ENCODE data around the gene APLP1. TPM values are rescaled to one million over a fixed set of nuclear protein-coding genes. Genes with fewer than 3 reads are reported as not detected.

APLP1 gene
- polyA plus RNA-seq, 1 experiment = 6.8 TPM

DNA sequence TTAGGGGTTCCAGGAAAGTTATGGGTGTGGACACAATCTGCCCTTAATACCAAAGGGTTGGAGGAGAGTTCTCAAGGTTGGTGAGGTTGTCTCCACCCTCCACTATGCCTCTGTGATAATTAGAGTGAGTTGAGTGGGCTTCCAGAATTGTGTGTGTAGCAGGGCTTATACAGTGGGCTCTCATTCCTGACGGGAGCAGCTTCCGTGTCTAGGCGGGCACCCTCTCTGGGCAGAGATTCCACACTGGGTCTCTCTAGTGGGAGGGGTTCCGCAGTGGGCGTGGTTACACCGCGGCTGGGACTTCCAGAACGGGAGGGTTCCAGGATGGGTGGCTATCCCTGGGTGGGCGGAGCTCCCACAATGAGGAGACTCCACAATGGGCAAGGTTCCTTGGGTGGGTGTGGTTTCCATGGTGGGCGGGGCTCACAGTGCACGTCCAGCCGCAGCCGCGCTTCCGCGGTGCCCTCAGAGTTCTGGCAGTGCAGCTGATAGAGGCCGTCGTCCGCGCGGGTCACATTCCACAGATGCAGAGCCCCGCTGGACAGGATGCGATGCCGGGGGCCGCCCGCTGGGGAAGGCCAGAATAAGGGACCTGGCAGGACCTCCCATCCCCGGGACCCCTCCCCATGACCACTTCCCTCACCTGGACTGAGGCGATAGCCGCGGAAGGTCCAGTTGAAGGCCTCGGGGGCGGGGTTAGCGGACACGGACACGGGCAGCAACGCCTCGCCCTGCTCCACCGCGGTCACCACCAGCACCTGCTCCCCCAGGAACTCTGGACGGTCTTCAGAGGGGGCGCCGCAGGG lies 24.5 kb upstream of the APLP1 start:
- Histone ChIP-seq H3K27ac (ENCODE audit: low read depth, low read length) (no peak overlapping the region), H3K9me3 (ENCODE audit: control insufficient read depth, insufficient read depth, low read length) (peaks cover 12% of the 10 kb centered on the region), H3K4me3 (ENCODE audit: low read depth, low read length) (no peak overlapping the region), H3K27me3 (ENCODE audit: control insufficient read depth, insufficient read depth, low read length) (peaks cover 51% of the 10 kb centered on the region)
- CTCF ChIA-PET = no interaction called here
- DNase-seq (ENCODE audit: low read depth, low spot score) = no peak
- POLR2A ChIA-PET = no interaction called here
- TF ChIP-seq, protein P1, sequence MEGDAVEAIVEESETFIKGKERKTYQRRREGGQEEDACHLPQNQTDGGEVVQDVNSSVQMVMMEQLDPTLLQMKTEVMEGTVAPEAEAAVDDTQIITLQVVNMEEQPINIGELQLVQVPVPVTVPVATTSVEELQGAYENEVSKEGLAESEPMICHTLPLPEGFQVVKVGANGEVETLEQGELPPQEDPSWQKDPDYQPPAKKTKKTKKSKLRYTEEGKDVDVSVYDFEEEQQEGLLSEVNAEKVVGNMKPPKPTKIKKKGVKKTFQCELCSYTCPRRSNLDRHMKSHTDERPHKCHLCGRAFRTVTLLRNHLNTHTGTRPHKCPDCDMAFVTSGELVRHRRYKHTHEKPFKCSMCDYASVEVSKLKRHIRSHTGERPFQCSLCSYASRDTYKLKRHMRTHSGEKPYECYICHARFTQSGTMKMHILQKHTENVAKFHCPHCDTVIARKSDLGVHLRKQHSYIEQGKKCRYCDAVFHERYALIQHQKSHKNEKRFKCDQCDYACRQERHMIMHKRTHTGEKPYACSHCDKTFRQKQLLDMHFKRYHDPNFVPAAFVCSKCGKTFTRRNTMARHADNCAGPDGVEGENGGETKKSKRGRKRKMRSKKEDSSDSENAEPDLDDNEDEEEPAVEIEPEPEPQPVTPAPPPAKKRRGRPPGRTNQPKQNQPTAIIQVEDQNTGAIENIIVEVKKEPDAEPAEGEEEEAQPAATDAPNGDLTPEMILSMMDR (IDR thresholded peaks at IDR 0.05; ENCODE audit: low read depth, low read length) = no peak

DNA sequence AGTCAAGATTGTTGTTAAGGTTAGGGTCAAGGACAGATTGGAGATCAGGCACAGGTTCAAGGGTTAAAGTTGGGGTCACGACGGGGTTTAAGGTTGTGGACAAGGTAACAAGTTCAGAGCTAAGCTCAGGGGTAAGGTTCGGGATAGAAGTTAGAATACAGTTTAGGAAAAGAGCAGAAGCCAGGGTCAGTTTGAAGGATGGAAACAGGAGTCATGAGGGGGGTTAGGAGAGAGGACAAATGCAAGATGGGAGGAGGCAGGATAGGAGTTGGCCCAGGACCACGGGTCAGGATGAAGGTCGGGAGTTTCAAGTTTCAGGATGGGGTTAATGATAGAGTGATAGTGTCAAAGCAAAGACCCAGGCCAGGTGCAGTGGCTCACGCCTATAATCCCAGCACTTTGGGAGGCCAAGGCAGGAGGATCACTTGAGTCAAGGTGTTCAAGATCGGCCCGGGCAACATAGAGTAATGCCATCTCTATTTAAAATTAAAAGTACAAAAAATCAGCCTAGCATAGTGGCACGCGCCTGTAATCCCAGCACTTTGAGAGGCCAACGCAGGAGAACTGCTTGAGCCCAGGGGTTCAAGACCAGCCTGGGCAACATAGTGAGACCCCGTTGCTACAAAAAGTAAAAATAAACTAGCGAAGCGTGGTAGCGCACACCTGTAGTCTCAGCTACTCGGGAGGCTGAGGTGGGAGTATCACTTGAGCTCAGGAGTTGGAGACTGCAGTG lies 23.7 kb upstream of the APLP1 start:
- TF ChIP-seq, protein P1 (IDR thresholded peaks at IDR 0.05; ENCODE audit: low read depth, low read length) = no peak
- DNase-seq (ENCODE audit: low read depth, low spot score) = no peak
- POLR2A ChIA-PET = no interaction called here
- Histone ChIP-seq H3K9me3 (ENCODE audit: control insufficient read depth, insufficient read depth, low read length) (peaks cover 6% of the 10 kb centered on the region; the same call in 1 of the 2 replicates), H3K27me3 (ENCODE audit: control insufficient read depth, insufficient read depth, low read length) (peaks cover 57% of the 10 kb centered on the region), H3K4me3 (ENCODE audit: low read depth, low read length) (no peak overlapping the region), H3K27ac (ENCODE audit: low read depth, low read length) (no peak overlapping the region)
- CTCF ChIA-PET = no interaction called here

DNA sequence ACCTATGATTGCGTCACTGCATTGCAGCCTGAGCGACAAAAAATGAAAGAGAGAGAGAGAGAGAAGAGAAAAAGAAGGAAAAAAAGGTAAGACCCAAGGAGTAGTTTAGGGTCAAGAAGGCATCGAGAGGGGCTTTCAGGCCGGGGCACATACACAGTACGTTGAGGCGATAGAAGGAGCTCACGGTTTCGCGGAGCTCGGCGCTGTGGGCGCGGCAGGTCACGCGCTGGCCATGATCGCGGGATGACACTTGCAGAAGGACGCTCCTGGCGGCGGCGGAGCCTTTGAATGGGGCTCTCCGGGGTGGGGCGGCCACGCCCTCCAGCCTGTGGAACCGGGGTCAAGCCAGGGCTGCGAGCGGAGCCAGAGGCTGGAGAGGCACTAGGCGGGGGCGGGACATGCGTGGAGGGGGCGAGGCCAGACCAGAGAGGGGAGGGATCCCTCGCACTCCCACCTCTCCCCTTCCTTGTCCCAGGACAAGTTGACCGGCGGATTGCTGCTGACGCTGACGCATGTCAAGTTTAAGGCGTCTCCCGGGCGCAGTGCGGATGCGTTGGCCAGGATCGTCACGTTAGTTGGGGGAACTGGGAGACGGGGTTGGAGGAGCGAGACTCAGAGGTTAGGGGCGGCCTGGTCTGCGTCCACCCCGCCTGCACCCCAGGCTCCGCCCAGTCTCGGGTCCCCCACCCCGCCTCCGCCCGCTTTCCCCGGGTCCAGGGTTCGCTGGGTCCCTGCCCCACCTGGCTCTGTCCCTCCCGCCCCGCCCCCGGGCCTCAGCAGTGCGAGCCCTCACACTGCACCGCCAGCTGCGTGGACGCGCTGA lies 22.9 kb upstream of the APLP1 start:
- H3K27ac ChIP-seq (ENCODE audit: low read depth, low read length) = no peak overlapping the region
- CTCF ChIA-PET = no interaction called here
- H3K4me3 ChIP-seq (ENCODE audit: low read depth, low read length) = no peak overlapping the region
- H3K27me3 ChIP-seq (ENCODE audit: control insufficient read depth, insufficient read depth, low read length) = peaks cover 63% of the 10 kb centered on the region
- DNase-seq (ENCODE audit: low read depth, low spot score) = no peak
- TF ChIP-seq, protein P1 (IDR thresholded peaks at IDR 0.05; ENCODE audit: low read depth, low read length) = no peak
- POLR2A ChIA-PET = no interaction called here
- peaks cover 6% of the 10 kb centered on the region; the same call in 1 of the 2 replicates for H3K9me3 ChIP-seq (ENCODE audit: control insufficient read depth, insufficient read depth, low read length)

DNA sequence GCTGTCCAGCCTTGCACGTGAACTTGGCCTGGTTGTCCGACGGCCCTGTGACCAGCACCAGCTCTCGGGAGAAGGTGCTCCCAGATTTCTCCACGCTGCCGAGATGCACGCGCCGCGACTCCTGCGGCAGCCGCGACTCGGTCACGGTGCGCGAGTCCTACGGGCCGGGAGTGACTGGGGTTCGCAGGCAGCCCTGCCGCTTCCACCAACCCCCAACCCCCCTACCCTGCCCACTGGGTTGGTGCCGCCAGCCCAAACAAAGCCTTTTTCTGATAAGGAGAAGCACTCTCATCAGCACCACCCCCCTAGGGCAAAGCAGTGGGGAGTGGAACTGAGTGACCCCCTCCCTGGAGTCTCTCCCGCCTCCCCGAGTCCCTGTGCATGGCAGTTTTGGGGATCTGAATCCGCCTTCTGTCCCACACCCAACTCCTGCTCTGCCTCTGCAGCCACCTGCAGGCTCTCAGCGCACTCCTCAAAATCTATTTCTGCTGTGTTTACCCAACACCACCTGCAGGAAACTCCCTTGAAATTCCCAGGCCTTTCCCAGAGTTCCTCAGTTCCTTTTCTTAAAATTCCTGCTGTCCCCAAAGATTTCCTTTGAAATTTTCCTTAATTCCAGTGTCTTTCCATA lies 22.2 kb upstream of the APLP1 start:
- H3K27ac ChIP-seq (ENCODE audit: low read depth, low read length) = no peak overlapping the region
- POLR2A ChIA-PET = no interaction called here
- H3K9me3 ChIP-seq (ENCODE audit: control insufficient read depth, insufficient read depth, low read length) = peaks cover 6% of the 10 kb centered on the region; the same call in 1 of the 2 replicates
- no peak overlapping the region for H3K4me3 ChIP-seq (ENCODE audit: low read depth, low read length)
- DNase-seq (ENCODE audit: low read depth, low spot score) = no peak
- CTCF ChIA-PET = no interaction called here
- peaks cover 67% of the 10 kb centered on the region for H3K27me3 ChIP-seq (ENCODE audit: control insufficient read depth, insufficient read depth, low read length)
- TF ChIP-seq, protein P1 (IDR thresholded peaks at IDR 0.05; ENCODE audit: low read depth, low read length) = no peak
